Activated T-helper 1 cell treated with anti-CD3 and anti-CD28 coated beads, Interleukin-2, amount 50 U/mL, for 16 hours (primary cell): ENCODE results near the gene P3H2.
"Not testable (repeated sequence)": the region's sequence is repeated elsewhere in the genome, so short reads cannot be mapped to it uniquely, and the experiment has no call there.

Source experiments
- DNase-seq, 2 donors: peaks; one replicate each; pipeline ENCODE4 v3.0.0-alpha.2; 2020; ENCODE audit warnings: low read depth in 1 of 2, low spot score in 1 of 2

The P3H2 gene

GRCh38 chr3:190120269-190121060, at the start of gene P3H2:
TSS of gene P3H2 (minus strand) at chr3:190120897. CDS start at chr3:190120731, 166 bp downstream.
- no peak for DNase-seq

- DNase-seq: no peak
Measured at GRCh38 chr3:190169877-190170276, 49.2 kb upstream of the P3H2 start.

DNA sequence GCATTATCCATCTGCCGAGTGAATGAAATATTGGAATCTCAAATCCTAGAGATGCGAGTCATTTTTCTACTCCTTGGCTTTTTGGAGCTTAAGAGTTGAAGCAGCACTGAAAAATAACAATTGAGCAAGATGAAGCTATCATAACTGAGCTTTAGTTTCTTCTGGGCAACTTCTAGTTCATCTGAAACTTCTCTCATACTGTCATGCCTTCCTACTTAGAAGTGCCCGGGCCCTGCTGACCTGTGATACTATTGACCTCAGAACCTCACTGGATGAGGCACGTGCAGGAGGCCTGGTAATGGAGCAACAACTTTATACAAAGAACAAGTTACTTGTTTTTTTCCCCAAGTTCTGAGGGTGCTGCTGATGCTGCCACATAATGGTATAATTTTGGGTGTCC, 48.5 kb upstream of the P3H2 start:
- DNase-seq: no peak

DNA sequence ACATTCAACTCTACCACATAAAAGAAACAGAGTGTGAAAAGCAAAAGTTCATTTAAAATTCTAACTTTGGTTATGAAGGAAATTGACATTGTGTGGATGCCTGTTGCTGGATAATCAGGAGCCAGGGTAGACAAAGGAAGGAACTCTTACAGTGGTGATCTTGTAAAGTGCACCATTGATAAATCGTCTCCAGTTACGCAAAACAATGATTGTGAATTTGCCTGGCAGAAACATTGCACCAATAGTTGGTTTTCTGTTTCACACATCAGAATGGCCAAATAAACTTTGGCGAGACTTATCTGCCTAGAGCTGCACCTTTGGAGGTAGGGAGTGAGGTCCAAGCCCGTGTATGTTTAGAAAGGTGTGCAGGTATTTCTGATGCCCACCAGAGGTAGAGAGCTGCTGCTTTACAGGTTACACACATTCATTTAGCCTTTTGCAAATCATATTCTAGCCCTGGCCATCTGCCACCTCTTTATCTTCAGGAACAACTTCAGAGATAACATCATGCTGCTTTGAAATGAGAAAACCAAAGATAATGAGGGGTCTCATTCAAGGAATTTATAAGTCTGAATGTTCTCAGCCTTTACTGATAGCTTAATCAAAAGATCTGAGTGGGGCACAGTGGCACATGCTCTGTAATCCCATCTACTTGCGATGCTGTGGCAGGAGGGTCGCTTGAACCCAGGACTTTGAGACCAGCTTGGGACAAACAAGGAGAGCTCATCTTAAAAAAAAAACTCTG, 47.4 kb upstream of the P3H2 start:
- DNase-seq: no peak

DNA sequence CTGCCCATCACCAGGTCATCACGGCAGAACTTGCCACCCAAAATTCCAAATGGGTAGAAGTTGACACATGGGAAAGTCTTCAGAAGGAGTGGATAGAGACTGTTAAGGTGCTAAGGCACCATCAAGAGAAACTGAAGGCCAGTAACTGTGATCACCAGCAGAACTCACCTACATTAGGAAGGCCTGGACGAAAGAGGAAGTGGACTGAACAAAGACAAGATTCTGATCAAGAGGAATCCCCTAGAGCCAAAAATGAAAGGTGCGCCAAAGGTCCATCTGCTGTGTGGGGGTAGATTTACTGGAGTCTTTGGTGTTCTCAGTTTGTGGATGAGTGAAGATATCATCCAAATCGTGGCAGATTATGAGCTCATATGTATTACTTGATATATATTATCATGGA, 46.3 kb upstream of the P3H2 start:
- DNase-seq: no peak

- DNase-seq: no peak
Measured at GRCh38 chr3:190165253-190165652, 44.6 kb upstream of the P3H2 start.

- DNase-seq: not testable (repeated sequence)
Measured at GRCh38 chr3:190162013-190162412, 41.3 kb upstream of the P3H2 start.

DNA sequence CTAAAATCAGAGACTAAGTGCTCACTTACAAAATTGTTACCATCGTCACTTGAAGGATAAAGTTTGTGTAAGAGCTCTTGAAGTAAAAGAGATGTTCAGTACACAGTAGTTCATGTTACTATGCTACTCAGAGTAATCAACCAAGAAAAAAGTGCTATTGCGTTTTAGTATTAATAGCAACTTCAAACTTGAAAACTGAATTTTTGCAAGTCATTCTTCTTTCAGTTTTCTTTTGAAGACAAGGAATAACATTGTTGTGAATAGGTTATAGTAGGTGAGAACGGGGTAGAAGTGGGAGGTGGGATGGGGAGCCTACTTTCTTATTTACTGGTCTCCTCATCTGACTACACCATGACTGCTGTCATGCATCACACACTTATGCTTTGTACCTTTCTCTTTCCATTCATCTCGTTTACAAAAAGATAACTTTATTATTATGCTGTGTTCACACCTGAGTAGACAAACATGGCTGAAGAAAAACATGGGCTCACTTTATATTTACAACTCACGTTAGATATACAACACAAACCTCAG, 39.3 kb upstream of the P3H2 start:
- DNase-seq: no peak

GRCh38 chr3:190158261-190158660, 37.6 kb upstream of the P3H2 start:
- no peak for DNase-seq

GRCh38 chr3:190155752-190156151, 35.1 kb upstream of the P3H2 start:
- no peak for DNase-seq

GRCh38 chr3:190150681-190151080, 30.0 kb upstream of the P3H2 start:
- no peak for DNase-seq

GRCh38 chr3:190149830-190150619, 29.3 kb upstream of the P3H2 start:
- not testable (repeated sequence) for DNase-seq

- DNase-seq: not testable (repeated sequence)
Measured at GRCh38 chr3:190144793-190145192, 24.1 kb upstream of the P3H2 start.

GRCh38 chr3:190142041-190142440, 21.3 kb upstream of the P3H2 start:
- no peak for DNase-seq

GRCh38 chr3:190139365-190139764, 18.7 kb upstream of the P3H2 start:
- DNase-seq: no peak

GRCh38 chr3:190132371-190132770, 11.7 kb upstream of the P3H2 start:
- DNase-seq: no peak

- DNase-seq: no peak
Measured at GRCh38 chr3:190131329-190131728, 10.6 kb upstream of the P3H2 start.

- no peak for DNase-seq
Measured at GRCh38 chr3:190130696-190131095, 10.0 kb upstream of the P3H2 start.

DNA sequence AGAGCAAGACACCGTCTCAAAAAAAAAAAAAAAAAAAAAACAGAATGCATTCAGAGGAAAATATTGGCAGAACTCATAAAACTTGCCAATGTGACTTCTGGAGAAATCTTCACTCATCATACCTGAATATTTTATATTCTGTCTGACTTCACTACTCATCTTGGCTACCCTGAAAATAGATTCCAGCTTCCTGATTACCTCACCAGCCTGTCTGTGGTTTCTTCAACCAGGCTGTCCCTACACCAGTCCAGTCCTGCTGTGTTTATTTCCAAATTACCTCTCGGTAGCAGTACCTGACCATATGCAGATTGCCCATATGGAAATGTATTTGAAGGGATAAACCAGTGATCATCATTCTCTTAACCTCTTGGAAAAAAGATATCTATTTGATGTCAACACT, 9.3 kb upstream of the P3H2 start:
- DNase-seq: no peak

- DNase-seq: no peak
Measured at GRCh38 chr3:190127797-190128196, 7.1 kb upstream of the P3H2 start.

DNA sequence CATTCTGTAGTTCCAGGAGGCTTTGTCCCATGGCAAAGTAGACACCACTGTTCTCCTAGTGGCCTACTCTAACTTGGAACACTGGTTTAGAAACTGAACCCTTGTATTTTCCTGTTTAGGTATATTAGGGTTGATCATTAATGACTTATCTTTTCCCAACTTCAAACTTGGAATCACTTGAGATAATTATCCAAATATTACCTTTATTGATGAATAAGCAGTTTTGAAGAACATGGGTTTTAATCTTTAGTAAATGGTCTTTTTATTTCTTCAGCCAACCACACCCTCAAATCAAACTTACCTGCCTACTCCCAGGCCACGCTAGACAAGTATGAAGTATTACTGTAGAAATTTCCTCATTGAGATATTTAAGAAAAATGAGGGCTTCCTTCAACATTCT, 6.5 kb upstream of the P3H2 start:
- DNase-seq: no peak
